C4-2B (cell line): ENCODE measurements around the gene SEMA3A.

Experiments
- H3K27ac ChIP-seq: fragments of 450-650 bp; 2 replicates; pipeline ENCODE4 v1.5.1; 2017
- ZFX ChIP-seq: fragments of 450-650 bp; IDR thresholded peaks from 2 replicates; pipeline ENCODE4 v1.6.1; 2017
- TF ChIP-seq, protein P1 (sequence below): fragments of 450-650 bp; conservative IDR thresholded peaks from 2 replicates; pipeline ENCODE4 v1.5.1; 2017; ENCODE audit warnings: mild to moderate bottlenecking

SEMA3A gene

DNA sequence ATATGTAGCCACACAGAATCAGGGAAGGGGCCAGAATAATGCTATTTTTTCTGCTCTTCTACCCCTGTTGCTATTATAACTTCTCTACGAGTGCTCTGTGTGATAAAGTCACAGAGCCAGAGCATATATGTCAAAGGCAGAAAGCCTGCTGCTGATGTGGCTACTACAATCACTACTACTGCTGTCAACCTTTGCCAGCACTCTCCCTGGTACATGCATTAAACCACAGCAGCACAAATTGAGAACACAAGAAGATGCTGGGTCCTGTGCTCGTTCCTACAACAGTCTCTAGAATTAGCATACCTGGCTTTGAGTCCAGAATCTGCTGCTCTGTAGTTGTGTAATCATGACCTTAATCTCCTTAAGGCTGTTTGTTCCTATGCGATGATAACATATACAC lies 108.6 kb downstream of the SEMA3A start:
- TF ChIP-seq ZFX, result no peak
- TF ChIP-seq, protein P1, sequence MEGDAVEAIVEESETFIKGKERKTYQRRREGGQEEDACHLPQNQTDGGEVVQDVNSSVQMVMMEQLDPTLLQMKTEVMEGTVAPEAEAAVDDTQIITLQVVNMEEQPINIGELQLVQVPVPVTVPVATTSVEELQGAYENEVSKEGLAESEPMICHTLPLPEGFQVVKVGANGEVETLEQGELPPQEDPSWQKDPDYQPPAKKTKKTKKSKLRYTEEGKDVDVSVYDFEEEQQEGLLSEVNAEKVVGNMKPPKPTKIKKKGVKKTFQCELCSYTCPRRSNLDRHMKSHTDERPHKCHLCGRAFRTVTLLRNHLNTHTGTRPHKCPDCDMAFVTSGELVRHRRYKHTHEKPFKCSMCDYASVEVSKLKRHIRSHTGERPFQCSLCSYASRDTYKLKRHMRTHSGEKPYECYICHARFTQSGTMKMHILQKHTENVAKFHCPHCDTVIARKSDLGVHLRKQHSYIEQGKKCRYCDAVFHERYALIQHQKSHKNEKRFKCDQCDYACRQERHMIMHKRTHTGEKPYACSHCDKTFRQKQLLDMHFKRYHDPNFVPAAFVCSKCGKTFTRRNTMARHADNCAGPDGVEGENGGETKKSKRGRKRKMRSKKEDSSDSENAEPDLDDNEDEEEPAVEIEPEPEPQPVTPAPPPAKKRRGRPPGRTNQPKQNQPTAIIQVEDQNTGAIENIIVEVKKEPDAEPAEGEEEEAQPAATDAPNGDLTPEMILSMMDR, result no peak
- H3K27ac ChIP-seq, result no peak overlapping the region

DNA sequence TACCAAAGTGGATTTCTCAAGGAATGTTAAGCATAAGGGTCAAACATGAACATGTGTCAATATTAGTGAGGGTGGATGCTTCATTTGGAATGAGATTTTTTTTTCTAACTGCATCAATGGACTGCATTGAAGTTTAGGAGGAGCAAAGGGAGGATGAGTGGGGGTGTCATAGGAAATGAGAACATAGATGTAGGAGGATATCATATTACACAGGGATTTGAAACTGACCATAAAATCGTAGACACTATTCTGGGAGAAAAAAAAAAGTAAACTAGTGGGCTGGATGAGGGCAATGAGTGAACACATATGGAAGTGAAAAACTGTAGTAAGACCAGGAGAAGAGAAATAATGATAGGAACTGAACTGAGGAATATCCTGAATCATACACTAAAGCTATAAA lies 109.4 kb downstream of the SEMA3A start:
- TF ChIP-seq, protein P1, result no peak
- no peak for TF ChIP-seq ZFX
- no peak overlapping the region for H3K27ac ChIP-seq

DNA sequence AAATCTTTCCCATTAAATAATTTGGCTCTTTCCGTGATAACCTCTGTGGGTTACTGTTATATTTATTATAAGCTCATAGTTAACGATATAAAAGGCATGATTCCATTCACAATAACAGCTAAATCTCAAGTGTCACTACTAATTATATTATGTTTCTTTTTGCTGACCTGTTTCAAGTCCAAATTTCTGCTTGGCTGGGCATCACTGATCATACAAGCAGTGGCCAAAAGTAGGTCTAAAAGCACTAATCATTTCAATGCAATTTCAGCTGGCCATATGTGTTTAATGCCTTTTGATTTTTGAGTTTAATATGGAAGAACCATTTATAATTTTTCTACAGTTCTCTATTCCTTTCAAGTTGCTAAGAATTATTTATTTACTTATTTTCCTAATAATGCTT lies 110.7 kb downstream of the SEMA3A start:
- no peak for TF ChIP-seq ZFX
- TF ChIP-seq, protein P1, result no peak
- no peak overlapping the region for H3K27ac ChIP-seq

DNA sequence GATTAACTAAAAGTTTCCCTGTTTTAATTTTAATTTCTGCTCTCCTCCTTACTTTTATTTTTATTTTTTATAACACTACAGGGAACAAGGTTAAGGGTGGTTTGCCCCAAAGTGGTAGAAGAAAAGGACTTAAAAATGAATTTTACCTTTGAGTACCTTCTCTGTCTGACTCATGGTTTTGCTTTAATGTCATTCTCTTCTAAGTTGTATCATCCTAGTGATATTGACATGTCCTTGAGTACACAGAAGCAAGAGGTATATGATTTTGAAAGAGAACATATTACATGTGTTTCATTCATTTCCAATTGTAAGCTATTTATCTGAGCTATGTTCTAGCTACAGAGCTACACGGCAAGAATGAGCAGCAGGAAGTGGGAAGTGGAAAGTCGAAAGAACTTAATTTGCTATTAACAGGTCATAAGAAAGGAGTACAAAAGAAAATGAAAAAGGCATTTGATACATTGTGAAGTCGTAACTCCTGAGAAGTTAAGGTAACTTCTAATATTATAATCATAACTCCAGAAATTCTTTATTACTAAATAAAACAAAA lies 112.5 kb downstream of the SEMA3A start:
- no peak overlapping the region for H3K27ac ChIP-seq
- TF ChIP-seq, protein P1, result no peak
- no peak for TF ChIP-seq ZFX

DNA sequence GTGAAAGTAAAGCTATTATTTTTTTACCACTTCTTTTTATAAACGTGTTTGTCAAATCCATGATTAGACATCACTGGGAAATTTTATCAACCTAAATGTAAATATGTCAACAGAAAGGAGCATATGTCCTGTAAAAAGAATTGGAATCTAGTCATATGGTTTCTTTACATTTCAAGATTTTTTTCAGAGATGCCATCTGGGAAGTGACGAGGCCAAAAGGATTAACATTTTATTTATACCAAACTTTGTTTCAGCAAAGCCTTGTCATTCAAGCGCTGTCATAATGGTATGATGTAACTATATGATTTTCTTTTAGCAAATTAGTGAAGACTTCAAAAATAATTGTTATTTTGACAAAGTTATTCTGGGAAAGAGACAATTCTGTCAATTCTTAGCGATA lies 117.3 kb downstream of the SEMA3A start:
- TF ChIP-seq, protein P1, result no peak
- TF ChIP-seq ZFX, result no peak
- H3K27ac ChIP-seq, result no peak overlapping the region

DNA sequence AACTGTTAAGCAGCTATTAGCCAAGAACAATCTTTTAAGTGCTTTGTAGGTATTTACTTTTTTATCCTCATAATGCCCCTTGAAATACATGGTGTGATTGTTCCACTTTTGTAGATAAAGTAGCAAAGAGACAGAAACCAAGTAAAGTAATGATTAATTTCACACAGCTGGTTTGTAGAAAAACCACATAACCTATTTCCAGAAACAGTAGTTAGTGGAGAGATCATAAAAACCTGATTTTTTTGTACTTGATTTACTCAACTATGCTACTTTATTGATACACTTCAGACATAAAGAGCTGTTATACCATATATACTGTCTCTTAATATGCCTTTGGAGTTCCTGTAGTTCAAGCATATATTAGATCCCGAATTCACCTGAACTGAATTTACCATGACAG lies 118.4 kb downstream of the SEMA3A start:
- H3K27ac ChIP-seq, result no peak overlapping the region
- TF ChIP-seq ZFX, result no peak

DNA sequence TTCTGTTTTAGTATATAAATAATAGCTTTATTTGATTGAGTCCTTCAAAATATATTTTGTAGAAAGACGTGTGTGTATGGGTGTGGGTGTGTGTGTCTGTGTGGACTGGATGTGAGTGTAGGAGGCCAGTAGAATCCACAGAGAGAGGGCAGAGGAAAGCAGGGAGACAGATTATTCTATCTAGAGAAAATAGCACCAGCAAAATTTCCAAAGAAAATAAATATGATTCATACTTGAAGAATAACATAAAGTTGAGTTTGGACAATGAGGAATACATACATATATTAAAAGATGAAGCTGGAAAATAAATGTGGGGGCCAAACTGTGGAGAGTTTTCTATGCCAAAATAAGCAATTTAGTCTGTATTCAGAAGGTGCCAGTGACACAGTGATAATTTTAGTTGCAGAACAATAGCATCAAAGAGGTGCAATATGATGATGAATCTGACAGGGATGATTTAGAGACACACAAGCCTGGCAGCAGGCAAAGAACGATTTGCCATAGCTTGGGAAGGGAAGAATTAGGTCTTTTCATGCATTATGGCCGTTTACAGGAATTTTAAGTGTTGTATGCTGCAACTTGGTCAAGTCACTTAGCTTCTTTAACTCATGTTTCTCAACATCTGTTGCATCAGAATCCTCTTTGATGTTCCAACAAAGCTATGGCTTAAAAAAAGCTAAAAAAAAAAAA lies 121.3 kb downstream of the SEMA3A start:
- TF ChIP-seq, protein P1, result no peak
- no peak for TF ChIP-seq ZFX
- no peak overlapping the region for H3K27ac ChIP-seq

DNA sequence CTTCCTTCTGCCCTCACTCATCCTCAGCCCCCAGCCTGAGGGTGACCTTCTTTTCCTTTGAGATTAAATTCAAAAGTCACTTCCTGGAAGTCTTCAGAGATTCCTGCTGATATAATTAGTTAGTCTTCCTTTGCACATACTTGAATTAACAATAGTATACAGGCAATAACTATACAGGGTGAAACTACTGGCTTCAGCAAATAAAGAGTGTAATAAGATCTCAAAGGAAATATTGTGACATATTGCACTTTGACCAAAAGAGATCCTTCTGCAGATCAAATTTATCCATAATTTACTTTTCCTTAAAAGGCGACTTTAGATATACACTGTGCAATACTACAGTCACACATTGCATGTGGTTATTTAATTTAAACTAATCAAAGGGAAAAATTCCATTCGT lies 123.8 kb downstream of the SEMA3A start:
- TF ChIP-seq ZFX, result no peak
- TF ChIP-seq, protein P1, result no peak
- no peak overlapping the region for H3K27ac ChIP-seq
